Activated CD8-positive, alpha-beta T cell treated with anti-CD3 and anti-CD28 coated beads, Interleukin-2, amount 10 ng/mL, durations not matched to agents 7 days and 5 days (primary cell): ENCODE results near the gene UBE2E3. TPM values are rescaled to one million over a fixed set of nuclear protein-coding genes. Genes with fewer than 3 reads are reported as not detected.

Experiments
- ATAC-seq: fragments of 150-1000 bp; cut with Tn5 transposase; one replicate; pipeline ENCODE4 v1.10.0; 2021; ENCODE audit warnings: moderate library complexity
- CTCF ChIA-PET: fragments of 350-600 bp; sonication (Branson Sonifier 250); formaldehyde crosslinking; loops from one replicate; lab custom pipeline; 2021; ENCODE audit warnings: antibody characterized with exemption; lab: Charles Lee
- POLR2A ChIA-PET: fragments of 350-600 bp; sonication (Branson Sonifier 250); formaldehyde crosslinking; loops from one replicate; lab custom pipeline; 2021; ENCODE audit warnings: antibody characterized with exemption; lab: Charles Lee
- DNase-seq: peaks from one replicate; pipeline ENCODE4 v3.0.0-alpha.2; 2020
- H3K27ac Mint-ChIP-seq: one replicate; pipeline ENCODE4 v1.8.0; 2021; ENCODE audit warnings: mild to moderate bottlenecking, mixed read lengths
- H3K27me3 Mint-ChIP-seq: one replicate; pipeline ENCODE4 v1.8.0; 2021; ENCODE audit warnings: low read depth, mixed read lengths
- H3K36me3 Mint-ChIP-seq: one replicate; pipeline ENCODE4 v1.8.0; 2021; ENCODE audit warnings: low read depth, mixed read lengths
- H3K4me1 Mint-ChIP-seq: one replicate; pipeline ENCODE4 v1.8.0; 2021; ENCODE audit warnings: low read depth, mixed read lengths
- H3K4me3 Mint-ChIP-seq: one replicate; pipeline ENCODE4 v1.8.0; 2021; ENCODE audit warnings: mild to moderate bottlenecking, mixed read lengths
- H3K9me3 Mint-ChIP-seq: one replicate; pipeline ENCODE4 v1.8.0; 2022; ENCODE audit warnings: mixed read lengths; ENCODE audit not compliant: insufficient read depth
- total RNA-seq, 2 experiments: library from RNA; stranded (reverse); gene quantifications; one replicate each; pipeline ENCODE4 v1.2.3, GENCODE V29; 2021

UBE2E3 gene
- total RNA-seq, 2 experiments from 2014 or later = 28.4 to 36.7 TPM

GRCh38 chr2:181111059-181111458 is 130.7 kb downstream of the UBE2E3 start:
- peaks cover 29% of the 10 kb centered on the region for H3K4me1 Mint-ChIP-seq
- no peak overlapping the region for H3K4me3 Mint-ChIP-seq
- no peak for DNase-seq
- no peak for ATAC-seq
- no peak overlapping the region for H3K27ac Mint-ChIP-seq
- ChIA-PET POLR2A (interaction anchor here (0.7 kb wide), 1 partner anchor 13 kb away, joined by 3 read pairs; no protein-coding TSS in a partner anchor), CTCF (interaction anchor here (2.7 kb wide), 1 partner anchor 11 kb away, joined by 9 read pairs; no protein-coding TSS in a partner anchor)
- H3K36me3 Mint-ChIP-seq = peaks cover 25% of the 10 kb centered on the region
- H3K9me3 Mint-ChIP-seq = peaks cover 8% of the 10 kb centered on the region
- H3K27me3 Mint-ChIP-seq = no peaks in the 10 kb centered on the region

- DNase-seq (no peak), ATAC-seq (peak; percentile 34)
- H3K36me3 Mint-ChIP-seq = peaks cover 19% of the 10 kb centered on the region
- H3K4me1 Mint-ChIP-seq = peaks cover 23% of the 10 kb centered on the region
- peaks cover 8% of the 10 kb centered on the region for H3K9me3 Mint-ChIP-seq
- POLR2A ChIA-PET = interaction anchor here (0.8 to 1.0 kb wide), 2 partner anchors 9 to 344 kb away, joined by 4 read pairs; partner anchors contain the start of gene ITGA4
- H3K4me3 Mint-ChIP-seq = no peak overlapping the region
- no peaks in the 10 kb centered on the region for H3K27me3 Mint-ChIP-seq
- CTCF ChIA-PET = interaction anchor here (1.4 to 2.7 kb wide), 4 partner anchors 9 to 353 kb away, joined by 3 to 9 read pairs (median 6); no protein-coding TSS in a partner anchor
- H3K27ac Mint-ChIP-seq = no peak overlapping the region
Measured at GRCh38 chr2:181112916-181113315, 132.5 kb downstream of the UBE2E3 start.
